Activated CD8-positive, alpha-beta memory T cell treated with anti-CD3 and anti-CD28 coated beads, Interleukin-2, amount 50 U/mL, for 1 hour (primary cell): ENCODE measurements around the gene POLR2I.
"Not testable (repeated sequence)": the region's sequence is repeated elsewhere in the genome, so short reads cannot be mapped to it uniquely, and the experiment has no call there.

Experiments
- DNase-seq: peaks from one replicate; pipeline ENCODE4 v3.0.0-alpha.2; 2020; ENCODE audit errors: extremely low read depth

Gene POLR2I

DNA sequence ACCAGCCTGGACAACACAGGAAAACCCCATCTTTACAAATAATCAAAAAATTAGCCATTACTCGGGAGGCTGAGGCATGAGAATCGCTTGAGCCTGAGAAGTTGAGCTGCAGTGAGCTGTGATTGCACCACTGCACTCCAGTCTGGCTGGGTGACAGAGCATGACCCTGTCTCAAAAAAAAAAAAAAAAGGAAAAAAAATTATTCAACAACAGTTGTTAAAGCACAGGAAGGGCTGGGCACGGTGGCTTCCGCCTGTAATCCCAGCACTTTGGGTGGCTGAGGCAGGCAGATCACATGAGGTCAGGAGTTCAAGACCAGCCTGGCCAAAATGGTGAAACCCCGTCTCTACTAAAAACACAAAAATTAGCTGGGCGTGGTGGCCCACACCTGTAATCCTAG lies 16.5 kb upstream of the POLR2I start:
- DNase-seq = not testable (repeated sequence)

DNA sequence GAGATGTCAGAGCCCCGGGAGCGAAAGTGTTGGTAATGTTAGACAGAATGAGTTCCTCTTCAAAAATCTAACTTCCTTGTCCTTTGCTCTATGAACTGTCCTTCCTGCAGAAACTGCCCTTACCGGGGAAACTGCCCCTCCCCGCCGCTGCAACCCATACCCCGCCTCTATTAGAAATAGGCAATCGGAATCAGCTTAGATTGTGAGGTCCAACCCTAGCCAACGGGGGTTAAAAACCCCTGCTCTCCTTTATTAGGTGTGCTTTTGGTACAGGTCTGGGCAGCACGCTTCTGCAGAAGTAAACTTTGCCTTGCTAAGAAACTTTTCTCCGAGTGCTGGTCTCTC lies 13.7 kb upstream of the POLR2I start:
- DNase-seq = no peak

DNA sequence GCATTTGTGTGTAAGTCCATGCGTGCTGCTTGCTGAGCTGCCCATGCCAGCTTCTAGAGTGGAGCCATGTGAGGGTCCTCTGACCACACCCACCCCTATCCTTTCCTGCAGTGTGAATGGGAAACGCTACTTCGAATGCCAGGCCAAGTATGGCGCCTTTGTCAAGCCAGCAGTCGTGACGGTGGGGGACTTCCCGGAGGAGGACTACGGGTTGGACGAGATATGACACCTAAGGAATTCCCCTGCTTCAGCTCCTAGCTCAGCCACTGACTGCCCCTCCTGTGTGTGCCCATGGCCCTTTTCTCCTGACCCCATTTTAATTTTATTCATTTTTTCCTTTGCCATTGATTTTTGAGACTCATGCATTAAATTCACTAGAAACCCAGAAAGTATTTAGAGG lies 10.9 kb upstream of the POLR2I start:
- DNase-seq = no peak

DNA sequence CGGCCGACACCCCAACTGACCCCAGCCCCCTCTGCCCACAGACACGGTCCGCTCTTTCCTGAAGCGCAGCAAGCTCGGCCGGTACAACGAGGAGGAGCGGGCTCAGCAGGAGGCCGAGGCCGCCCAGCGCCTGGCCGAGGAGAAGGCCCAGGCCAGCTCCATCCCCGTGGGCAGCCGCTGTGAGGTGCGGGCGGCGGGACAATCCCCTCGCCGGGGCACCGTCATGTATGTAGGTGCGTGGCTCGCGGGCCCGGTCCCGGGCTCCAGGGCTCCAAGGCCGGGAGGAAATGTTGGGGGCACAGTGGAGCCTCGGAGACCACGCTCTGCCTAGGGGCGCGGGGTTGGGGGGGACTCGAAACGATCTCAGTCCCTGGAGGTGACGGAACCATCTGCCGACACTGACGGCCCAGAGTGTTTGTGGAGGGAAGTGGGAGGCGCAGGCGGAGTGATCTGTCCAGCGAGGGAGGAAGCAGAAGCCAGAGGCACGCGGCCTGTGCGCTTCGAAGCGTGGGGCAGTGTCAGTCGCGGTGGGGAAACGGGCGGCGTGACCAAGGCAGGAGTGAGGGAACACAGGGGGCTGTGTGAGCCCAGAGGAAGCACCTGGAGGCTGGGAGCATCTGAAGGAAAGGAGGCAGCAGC lies 6.9 kb upstream of the POLR2I start:
- no peak for DNase-seq

DNA sequence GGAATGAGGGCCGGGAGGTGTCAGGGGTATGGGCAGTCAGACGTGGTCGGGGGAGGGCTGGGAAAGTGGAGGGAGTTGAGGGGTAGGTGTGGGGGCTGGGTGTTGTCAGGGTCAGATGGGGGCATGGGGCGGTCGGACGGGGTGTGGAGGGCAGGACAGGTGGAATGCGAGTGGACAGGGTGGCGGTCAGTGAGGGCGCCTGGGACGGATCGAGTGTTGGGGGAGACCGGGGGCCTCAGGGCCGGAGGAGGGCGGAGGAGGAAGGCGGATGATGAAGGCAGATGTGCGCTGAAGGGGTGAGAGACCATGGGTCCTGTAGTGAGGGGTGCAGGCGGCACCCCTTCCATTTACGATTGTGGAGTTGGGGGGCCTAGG lies 6.3 kb upstream of the POLR2I start:
- no peak for DNase-seq

DNA sequence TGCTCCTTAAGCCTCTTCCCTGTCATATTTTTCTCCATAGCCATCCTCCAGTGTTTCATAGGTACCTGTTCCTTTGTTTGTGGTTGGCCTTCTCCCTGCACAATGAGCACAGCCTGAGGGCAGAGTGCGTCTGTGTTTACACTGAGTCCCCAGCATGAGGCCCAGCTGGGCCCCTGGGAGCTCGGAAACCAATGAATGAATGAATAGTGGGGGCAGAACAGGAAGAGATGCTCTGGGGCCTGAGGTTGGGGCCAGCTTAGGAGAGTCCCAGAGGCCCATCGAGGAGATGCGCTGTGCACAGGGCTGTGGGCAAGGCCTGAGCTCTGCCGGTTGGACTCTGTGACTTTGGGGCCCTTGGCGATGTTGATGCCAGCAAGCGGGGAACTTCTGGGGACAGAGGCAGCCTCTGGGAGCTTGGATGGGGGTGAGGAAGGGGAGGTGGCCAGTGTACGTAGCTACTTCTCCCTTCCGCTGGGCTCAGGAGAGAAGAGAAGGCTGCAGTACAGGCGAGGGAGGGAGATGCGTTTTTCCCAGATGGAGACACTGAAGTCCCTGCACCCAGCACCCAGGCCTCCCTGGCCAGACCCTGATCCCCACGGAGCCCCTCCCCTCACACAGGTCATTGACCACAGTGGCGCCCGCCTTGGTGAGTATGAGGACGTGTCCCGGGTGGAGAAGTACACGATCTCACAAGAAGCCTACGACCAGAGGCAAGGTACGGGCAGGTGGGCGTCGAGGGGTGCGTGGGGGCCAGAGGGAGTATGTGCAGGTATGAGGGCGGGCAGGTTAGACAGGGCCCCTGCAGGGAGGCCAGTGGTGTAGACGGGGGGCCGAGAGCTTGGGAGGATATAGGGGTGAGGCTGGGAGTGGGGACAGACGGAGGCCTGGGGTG lies 5.7 kb upstream of the POLR2I start:
- DNase-seq = no peak

DNA sequence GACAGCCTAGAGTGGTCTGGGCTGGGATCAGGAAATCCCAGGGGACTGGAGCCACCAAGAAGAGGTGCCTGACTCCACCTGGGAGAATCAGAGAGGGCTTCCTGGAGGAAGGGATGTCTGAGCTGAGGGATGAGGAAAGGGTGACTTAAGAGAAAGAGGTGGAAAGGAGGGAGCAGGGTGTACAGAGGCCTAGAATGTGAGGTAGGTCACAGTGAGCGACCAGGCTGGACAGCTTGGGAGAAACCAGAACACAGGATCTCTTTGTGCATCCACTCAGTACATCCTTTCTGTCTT lies 1.6 kb upstream of the POLR2I start:
- no peak for DNase-seq

DNA sequence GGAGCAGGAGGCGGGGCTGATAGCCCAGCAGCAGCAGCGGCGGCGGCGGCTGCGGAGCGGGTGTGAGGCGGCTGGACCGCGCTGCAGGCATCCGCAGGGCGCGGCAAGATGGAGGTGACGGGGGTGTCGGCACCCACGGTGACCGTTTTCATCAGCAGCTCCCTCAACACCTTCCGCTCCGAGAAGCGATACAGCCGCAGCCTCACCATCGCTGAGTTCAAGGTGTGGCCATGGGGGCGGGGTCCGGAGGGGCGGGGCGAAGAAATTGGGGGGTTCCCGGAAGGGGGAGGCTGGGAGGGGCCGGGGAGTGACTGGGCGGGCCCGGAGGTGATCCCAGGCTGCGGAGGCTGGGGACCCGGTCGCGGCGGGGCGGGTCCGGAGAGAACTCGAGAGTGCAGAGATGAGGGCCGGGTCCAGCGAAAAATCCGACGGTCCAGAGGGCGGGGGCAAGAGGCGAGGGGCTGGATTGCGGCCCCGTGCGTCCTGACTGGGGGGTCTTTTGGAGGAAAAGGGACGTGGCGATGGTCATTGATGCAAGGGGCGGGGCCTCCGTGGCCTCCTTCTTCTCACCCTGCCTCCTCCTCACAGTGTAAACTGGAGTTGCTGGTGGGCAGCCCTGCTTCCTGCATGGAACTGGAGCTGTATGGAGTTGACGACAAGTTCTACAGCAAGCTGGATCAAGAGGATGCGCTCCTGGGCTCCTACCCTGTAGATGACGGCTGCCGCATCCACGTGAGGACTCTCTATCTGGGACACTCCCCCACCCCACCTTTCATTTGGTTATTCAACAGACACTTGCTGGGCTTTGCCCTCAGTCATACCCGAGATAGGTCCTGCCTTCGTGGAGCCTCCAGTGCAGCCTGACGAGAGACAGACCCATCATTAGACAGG lies 1.0 kb upstream of the POLR2I start, which contains the start of gene TBCB:
TBCB (plus strand) TSS at position 16 of the 891 bp plus-strand sequence; CDS start at position 109, 93 bp downstream.
- DNase-seq = peak; percentile 77

DNA sequence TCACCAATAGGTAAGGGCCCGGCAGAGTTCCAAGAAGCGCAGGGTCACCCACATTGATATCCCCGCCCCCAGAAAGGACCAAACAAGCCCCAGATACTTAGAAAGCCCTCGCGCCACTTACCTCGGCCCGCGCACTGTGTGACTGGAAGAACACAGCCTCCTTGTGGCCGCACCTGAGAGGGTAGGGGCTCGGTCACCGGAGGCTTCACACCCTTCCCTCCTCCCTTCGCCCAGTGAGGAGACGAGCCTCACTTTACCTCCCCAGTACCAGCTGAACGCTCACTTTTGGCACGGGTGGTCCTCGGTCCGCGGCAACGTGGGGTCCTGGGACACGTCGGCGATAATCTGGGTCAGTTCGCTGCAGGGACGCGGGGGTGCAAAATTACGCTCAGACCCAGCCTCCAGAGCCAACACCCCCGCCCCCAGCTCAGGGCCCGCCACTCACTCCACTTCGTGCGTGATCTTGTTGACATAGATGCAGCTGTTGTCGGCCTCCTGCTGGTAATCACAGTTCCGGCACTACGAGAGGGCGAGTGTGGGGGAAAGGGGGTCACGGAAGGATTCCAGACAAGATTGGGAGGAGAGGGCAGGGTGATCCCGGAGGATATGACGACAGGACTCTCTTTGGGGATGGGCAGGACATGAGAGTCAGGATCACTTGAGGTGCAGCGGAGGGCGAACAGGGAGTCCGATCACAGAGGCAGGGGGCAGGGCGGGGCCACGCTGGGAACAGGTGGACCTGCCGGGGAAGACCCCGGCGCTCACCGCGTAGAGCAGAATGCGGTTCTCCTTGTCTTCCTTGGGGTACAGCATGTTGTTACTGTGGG lies 568 bp downstream of the POLR2I start:
- DNase-seq = no peak

DNA sequence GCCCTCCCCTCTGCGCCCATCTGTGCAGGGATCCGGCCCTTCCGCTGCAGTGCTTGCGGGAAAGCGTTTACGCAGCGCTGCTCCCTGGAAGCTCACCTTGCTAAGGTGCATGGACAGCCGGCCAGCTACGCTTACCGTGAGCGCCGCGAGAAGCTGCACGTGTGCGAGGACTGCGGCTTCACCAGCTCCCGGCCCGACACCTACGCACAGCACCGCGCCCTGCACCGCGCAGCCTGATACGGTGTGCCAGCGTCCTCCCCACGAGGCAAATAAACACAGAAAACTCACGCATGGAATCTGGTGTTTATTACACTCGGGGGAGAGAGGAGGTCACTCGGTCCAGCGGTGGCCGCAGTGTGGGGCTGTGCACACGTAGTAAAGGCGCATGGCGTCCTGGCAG lies 1.2 kb downstream of the POLR2I start:
- no peak for DNase-seq

DNA sequence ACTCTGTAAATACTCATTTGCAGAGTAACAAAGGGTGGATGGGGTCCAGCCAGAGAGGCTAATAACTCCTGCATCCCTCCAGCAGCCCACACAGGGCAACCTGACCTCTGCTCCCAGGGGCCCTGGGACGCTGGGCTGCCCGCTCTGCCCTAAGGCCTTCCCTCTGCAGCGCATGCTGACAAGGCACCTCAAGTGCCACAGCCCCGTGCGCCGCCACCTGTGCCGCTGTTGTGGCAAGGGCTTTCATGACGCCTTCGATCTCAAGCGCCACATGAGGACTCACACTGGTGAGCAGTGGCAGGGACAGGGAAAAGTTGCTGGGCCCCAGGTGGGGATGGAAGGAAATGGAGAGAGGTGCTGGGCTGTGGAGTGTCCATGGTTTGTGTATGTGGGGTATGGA lies 2.0 kb downstream of the POLR2I start:
- DNase-seq = no peak

DNA sequence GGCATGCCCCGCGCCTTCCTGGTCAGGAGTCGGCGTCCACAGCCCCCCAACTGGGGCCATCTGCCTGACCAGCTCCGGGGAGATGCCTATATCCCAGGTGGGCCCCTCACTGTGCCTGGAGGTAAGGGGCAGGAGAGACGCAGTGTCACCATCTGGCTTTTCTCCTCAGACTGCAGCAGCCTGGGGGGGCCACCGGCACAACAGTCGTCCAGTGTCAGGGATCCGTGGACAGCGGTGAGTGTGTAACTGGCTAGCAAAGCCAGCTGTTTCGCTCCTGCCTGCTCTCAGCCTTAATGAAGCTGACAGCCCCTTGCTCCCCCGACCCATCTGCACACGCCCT lies 3.5 kb downstream of the POLR2I start:
- DNase-seq = no peak

DNA sequence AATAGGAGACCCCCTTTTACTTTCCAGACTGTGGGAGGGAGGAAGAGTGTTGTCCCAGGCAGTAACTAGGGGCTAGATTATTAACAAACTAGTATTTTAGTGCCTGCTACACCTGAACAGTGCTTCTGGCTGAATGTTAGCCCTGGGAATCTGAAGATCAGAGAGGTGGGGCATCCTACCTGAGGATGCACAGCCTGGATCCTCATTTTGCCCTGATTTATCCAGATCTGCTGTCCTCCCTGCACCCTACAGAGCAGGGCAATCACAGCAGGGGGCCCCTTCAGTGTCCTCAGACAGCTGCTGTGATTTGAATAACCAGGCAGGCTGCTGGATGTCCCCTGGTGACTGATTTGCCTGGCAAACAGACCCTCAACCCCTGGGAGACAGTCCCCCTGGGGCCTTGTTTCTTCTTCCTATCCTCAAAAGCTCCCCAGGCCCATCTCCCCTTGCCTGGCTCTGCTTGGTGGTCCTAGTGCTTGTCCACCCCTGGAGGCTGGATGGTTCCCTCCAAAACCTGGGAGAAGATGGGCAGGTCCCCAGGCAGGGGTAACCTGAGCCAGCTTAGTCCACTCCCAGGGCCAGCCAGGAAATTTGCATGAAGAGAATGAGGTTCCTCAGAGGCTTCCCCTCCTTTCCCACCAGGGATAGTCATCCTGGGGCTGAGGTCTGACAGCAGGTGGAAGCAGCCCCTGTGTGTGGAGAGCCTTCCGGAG lies 4.0 kb downstream of the POLR2I start, which contains the start of gene OVOL3:
OVOL3 (plus strand) TSS at position 657 of the 713 bp plus-strand sequence. CDS start 60 bp downstream, outside the sequence.
- no peak for DNase-seq

DNA sequence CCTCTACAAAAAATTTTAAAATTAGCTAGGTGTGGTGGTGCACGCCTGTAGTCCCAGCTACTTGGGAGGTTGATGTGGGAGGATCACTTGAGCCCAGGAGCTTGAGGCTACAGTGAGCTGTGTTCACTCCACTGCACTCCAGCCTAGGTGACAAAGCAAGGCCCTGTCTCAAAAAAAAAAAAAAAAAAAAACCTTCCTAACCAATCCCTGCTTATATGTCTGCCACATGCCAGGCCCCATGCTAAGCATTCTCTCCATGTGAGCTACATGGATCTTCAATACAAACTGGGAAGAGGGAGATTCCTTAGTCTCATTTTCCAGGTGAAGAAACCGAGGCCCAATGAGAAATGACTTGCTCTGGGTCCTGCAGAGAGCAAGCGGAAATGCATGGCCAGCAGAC lies 6.0 kb downstream of the POLR2I start:
- no peak for DNase-seq

DNA sequence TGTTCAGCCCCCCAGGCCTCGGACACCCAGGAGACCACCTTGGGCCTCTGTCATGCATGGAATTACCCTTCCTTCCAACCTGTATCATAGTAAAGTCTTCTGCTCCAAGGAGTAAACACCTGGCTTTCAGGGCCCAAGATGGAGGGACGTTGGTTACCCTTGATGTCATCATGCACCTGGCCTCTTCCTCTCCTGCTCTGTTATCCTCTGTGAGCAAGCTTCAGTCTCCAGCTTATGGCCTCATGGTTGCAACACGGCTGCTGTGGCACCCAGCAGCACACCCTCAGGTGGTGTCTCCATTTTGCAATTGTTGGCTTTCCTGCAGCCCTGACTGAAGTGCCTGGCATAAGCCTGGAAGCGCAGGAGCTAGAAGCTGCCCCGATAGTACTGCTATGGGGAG lies 7.7 kb downstream of the POLR2I start:
- DNase-seq = no peak

DNA sequence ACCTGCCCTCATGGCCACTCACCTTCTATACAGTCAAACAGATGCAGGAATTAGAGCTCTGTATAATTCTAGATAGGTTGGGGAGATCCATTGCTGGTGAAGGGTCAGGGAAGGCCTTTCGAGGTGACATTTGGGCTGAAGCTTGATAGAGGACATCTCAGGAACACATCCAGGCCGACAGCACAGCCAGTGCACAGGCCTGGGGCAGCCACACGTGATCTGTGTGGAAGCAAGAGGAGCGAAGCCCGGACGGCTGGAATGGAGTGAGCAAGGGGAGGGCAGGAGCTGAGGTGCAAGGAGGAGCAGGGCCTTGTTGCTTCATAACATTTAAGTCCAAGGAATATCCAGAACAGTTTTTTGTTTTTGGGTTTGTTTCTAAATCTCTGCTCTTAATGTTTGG lies 8.2 kb downstream of the POLR2I start:
- DNase-seq = no peak

DNA sequence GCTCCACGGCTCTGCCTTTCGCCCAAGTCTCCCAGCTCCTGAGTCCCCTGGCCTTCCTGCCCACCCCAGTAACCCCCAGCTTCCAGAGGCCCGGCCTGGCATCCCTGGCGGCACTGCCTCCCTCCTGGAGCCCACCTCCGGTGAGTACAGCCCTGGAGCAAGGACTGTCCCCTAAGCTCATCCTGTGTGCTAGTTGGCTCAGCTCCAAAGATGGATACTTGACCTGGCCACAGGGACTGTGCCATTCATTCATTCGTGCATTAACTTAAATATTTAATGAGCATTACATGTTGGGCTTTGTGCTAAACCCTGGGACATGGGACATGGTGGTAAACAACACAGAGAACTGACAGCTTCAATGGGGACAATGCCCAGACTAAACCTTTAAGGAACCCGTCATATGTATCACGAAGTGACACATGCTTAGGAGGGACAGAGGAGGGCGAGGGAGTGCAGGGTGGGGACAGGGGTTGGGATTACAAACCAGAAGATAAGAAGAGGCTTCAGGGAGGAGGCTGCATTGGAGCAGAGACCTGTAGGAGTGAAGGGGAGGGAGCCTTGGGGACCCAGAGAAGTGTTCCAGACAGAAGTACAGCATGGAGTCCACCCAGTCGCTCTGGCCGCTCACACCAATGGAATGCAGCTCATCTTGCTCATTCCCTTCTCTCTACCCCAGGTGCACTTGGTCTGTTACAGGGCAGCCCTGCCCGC lies 10.7 kb downstream of the POLR2I start:
- DNase-seq = no peak

DNA sequence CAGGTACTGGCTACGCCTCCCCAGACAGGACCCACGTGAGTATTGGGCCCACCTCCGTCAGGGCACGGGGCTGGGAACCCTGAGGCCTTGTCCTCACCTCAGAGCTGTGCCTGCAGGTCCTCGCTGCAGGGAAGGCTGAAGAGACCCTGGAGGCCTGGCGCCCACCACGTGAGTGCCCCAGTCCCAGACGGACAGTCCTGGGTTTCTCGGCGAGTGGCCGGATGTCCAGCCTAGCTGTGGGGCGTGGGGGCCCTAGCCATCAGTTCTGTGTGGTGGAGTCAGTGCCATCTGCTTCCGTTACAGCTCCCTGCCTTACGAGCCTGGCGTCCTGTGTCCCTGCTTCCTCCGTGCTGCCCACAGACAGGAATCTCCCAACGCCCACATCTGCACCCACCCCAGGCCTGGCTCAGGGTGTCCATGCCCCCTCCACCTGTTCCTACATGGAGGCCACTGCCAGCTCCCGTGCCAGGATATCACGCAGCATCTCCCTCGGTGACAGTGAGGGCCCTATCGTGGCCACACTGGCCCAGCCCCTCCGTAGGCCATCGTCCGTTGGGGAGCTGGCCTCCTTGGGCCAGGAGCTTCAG lies 11.5 kb downstream of the POLR2I start:
- no peak for DNase-seq

DNA sequence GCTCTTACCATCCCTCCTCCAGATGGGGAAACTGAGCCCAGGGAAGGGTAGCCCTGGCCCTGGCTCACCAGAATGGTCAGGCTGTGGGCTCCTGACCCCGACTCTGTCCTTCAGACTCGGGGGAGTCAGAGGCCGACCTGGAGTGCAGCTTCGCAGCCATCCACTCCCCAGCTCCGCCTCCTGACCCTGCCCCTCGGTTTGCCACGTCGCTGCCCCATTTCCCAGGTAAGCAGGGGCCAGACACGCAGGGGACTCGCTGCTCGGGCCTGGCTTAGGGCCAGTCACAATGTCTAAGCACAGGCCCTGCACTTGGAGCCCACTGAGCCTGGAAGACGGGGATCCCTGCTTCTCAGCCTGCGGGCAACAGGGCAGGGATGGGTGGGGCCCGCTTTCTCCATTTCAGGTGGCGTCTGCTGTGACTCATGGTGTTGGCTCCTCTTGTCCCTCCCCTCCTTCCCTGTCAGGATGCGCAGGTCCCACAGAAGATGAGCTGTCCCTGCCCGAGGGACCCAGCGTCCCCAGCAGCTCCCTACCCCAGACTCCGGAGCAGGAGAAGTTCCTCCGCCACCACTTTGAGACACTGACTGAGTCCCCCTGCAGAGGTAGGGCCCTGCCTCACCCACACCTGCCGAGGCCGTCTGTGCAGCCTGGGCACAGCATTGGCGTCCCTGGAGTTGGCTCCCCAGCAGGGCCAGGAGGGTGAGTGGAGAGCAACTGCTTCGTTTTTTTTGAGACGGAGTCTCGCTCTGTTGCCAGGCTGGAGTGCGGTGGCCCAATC lies 12.9 kb downstream of the POLR2I start:
- DNase-seq = no peak
